Measurements from ENCODE around the gene CASTOR2. TPM values are rescaled to one million over a fixed set of nuclear protein-coding genes. Genes with fewer than 3 reads are reported as not detected.
"Not testable (repeated sequence)": the region's sequence is repeated elsewhere in the genome, so short reads cannot be mapped to it uniquely, and the experiment has no call there.

The CASTOR2 gene
- total and polyA plus RNA-seq, 2 of the 8 experiments (the other 6 are each of a cell fraction or from before 2014, with no cell fraction given): 12.1 to 47.8 TPM

DNA sequence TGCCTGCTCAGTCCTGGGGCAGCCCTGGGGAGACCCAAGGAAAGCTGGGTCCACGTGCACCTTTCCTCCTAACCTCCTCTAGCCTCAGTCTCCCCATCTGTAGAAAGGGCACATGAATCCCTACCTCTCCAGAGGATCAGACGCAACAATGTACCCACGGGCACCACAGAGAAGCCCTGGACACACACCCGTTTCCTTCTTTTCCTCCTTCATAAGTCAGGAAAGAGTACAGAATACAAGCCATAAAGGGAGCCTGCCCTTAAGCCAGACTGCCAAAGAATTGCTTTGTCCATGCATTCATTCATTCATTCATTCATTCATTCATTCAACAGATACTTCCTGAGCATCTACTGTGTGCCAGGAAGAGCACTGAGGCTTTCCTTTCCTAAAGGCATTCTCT is 20.6 kb upstream of the CASTOR2 start:
- H2BK5ac ChIP-seq (ENCODE audit: low read depth, low read length); CTCF ChIA-PET (ENCODE audit: partially characterized antibody); H2BK15ac ChIP-seq (ENCODE audit: low read length); H3K4me1 ChIP-seq (replicated peaks in 1 of 4; ENCODE audit: control insufficient read depth in 3 of 4, insufficient read depth in 4 of 4, low read length in 3 of 4); H4K20me1 ChIP-seq (replicated peaks in 1 of 2; ENCODE audit: control insufficient read depth in 1 of 2, insufficient read depth in 2 of 2, low read length in 2 of 2); H3K79me2 ChIP-seq (ENCODE audit: control insufficient read depth in 1 of 2, insufficient read depth in 2 of 2, low read length in 2 of 2); H3K4me2 ChIP-seq (ENCODE audit: insufficient read depth in 1 of 2, low read depth in 2 of 2, low read length in 2 of 2); FAIRE-seq; H2BK120ac ChIP-seq (replicated peaks; ENCODE audit: low read depth, low read length); H2BK20ac ChIP-seq (ENCODE audit: low read length); H4K91ac ChIP-seq (replicated peaks; ENCODE audit: insufficient read length, low read length); H3K4ac ChIP-seq (replicated peaks; ENCODE audit: insufficient read length, low read depth, low read length); DNase-seq (ENCODE audit: low read depth in 1 of 2, low spot score in 2 of 2); H2BK12ac ChIP-seq (ENCODE audit: low read depth, low read length); H3K4me3 ChIP-seq (ENCODE audit: extremely low read depth in 1 of 4, insufficient read depth in 2 of 4, low read depth in 3 of 4, low read length in 4 of 4); H4K5ac ChIP-seq (ENCODE audit: insufficient read length, low read depth, low read length); H2AFZ ChIP-seq (ENCODE audit: low read length); H3K23me2 ChIP-seq (ENCODE audit: low read depth, low read length); H3K56ac ChIP-seq (replicated peaks; ENCODE audit: insufficient read length, low read depth, low read length); H3K18ac ChIP-seq (ENCODE audit: extremely low read depth, low read length); H3K9me3 ChIP-seq (ENCODE audit: insufficient read depth in 2 of 2, low read depth in 1 of 2, low read length in 1 of 2); H3K79me1 ChIP-seq (ENCODE audit: low read depth, low read length); H4K8ac ChIP-seq (ENCODE audit: extremely low read depth, insufficient read depth, low read length); H3K36me3 ChIP-seq (ENCODE audit: control insufficient read depth in 2 of 4, insufficient read depth in 4 of 4, low read length in 3 of 4); H3K27me3 ChIP-seq (replicated peaks in 1 of 4; ENCODE audit: control insufficient read depth in 3 of 4, extremely low read depth in 1 of 4, insufficient read depth in 3 of 4, low read length in 3 of 4); H3K9ac ChIP-seq (replicated peaks in 1 of 4; ENCODE audit: extremely low read depth in 1 of 4, low read depth in 3 of 4, low read length in 3 of 4); H3K14ac ChIP-seq (ENCODE audit: insufficient read length); H2AK5ac ChIP-seq (ENCODE audit: low read depth, low read length); H3K27ac ChIP-seq (ENCODE audit: low read depth, low read length); H3K23ac ChIP-seq (ENCODE audit: insufficient read length); POLR2A ChIA-PET (ENCODE audit: partially characterized antibody): not testable (repeated sequence)
- no CpG with 5 or more reads among the region's 4 CpGs for WGBS, 2 experiments (ENCODE audit: extremely low coverage in 1 of 2, insufficient coverage in 1 of 2, insufficient read length in 1 of 2, insufficient replicate concordance in 2 of 2, low coverage in 1 of 2, low lambda C conversion rate in 2 of 2, missing lambda C conversion rate in 1 of 2)

DNA sequence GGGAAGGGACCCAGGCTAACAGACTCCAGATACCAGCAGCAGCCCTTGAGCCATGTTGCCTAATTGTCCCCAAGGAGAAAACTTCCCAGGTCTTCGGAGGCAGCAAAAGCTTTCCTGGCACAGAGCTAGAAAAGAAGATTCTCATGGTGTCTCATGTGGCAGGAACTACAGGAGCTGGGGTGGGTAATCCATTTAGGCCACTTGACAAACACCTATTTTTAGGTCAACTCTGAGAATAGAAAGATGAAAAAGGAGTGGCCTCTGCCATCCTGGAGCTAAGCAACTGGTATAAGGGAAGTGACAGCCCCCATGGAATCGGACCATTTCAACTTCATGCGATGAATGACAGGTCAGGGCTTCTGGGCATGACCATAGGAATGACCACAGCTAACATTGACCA is 16.8 kb upstream of the CASTOR2 start:
- CTCF ChIA-PET (ENCODE audit: partially characterized antibody); H4K8ac ChIP-seq (ENCODE audit: extremely low read depth, insufficient read depth, low read length); H2BK5ac ChIP-seq (ENCODE audit: low read depth, low read length); H2BK120ac ChIP-seq (replicated peaks; ENCODE audit: low read depth, low read length); H3K79me2 ChIP-seq (ENCODE audit: control insufficient read depth in 1 of 2, insufficient read depth in 2 of 2, low read length in 2 of 2); H3K4me1 ChIP-seq (replicated peaks in 1 of 4; ENCODE audit: control insufficient read depth in 3 of 4, insufficient read depth in 4 of 4, low read length in 3 of 4); H3K23ac ChIP-seq (ENCODE audit: insufficient read length); H2BK12ac ChIP-seq (ENCODE audit: low read depth, low read length); H2AFZ ChIP-seq (ENCODE audit: low read length); H3K9ac ChIP-seq (replicated peaks in 1 of 4; ENCODE audit: extremely low read depth in 1 of 4, low read depth in 3 of 4, low read length in 3 of 4); H2AK5ac ChIP-seq (ENCODE audit: low read depth, low read length); H2BK20ac ChIP-seq (ENCODE audit: low read length); FAIRE-seq; H4K91ac ChIP-seq (replicated peaks; ENCODE audit: insufficient read length, low read length); H3K4me3 ChIP-seq (ENCODE audit: extremely low read depth in 1 of 4, insufficient read depth in 2 of 4, low read depth in 3 of 4, low read length in 4 of 4); H4K20me1 ChIP-seq (replicated peaks in 1 of 2; ENCODE audit: control insufficient read depth in 1 of 2, insufficient read depth in 2 of 2, low read length in 2 of 2); H3K18ac ChIP-seq (ENCODE audit: extremely low read depth, low read length); DNase-seq (ENCODE audit: low read depth in 1 of 2, low spot score in 2 of 2); H3K9me3 ChIP-seq (ENCODE audit: insufficient read depth in 2 of 2, low read depth in 1 of 2, low read length in 1 of 2); H3K4ac ChIP-seq (replicated peaks; ENCODE audit: insufficient read length, low read depth, low read length); H3K56ac ChIP-seq (replicated peaks; ENCODE audit: insufficient read length, low read depth, low read length); H3K79me1 ChIP-seq (ENCODE audit: low read depth, low read length); H3K14ac ChIP-seq (ENCODE audit: insufficient read length); H3K4me2 ChIP-seq (ENCODE audit: insufficient read depth in 1 of 2, low read depth in 2 of 2, low read length in 2 of 2); H3K36me3 ChIP-seq (ENCODE audit: control insufficient read depth in 2 of 4, insufficient read depth in 4 of 4, low read length in 3 of 4); H3K27me3 ChIP-seq (replicated peaks in 1 of 4; ENCODE audit: control insufficient read depth in 3 of 4, extremely low read depth in 1 of 4, insufficient read depth in 3 of 4, low read length in 3 of 4); H3K27ac ChIP-seq (ENCODE audit: low read depth, low read length); POLR2A ChIA-PET (ENCODE audit: partially characterized antibody); H4K5ac ChIP-seq (ENCODE audit: insufficient read length, low read depth, low read length); H2BK15ac ChIP-seq (ENCODE audit: low read length); H3K23me2 ChIP-seq (ENCODE audit: low read depth, low read length): not testable (repeated sequence)
- no CpG with 5 or more reads among the region's 3 CpGs for WGBS, 2 experiments (ENCODE audit: extremely low coverage in 1 of 2, insufficient coverage in 1 of 2, insufficient read length in 1 of 2, insufficient replicate concordance in 2 of 2, low coverage in 1 of 2, low lambda C conversion rate in 2 of 2, missing lambda C conversion rate in 1 of 2)
